Effector memory CD4-positive, alpha-beta T cell (primary cell): ENCODE data around the gene ATP2B1.

Experiments
- DNase-seq, 3 donors: peaks; one replicate each; pipeline ENCODE4 v3.0.0-alpha.2; 2020
- H3K27ac ChIP-seq: 2 replicates; pipeline ENCODE4 v1.7.0; 2013; ENCODE audit warnings: mild to moderate bottlenecking, low read length, moderate library complexity; ENCODE audit not compliant: insufficient read depth, poor library complexity, severe bottlenecking
- H3K27me3 ChIP-seq: replicated peaks from 2 replicates; pipeline ENCODE4 v1.7.0; 2013; ENCODE audit warnings: mild to moderate bottlenecking, low read length; ENCODE audit not compliant: insufficient read depth, control insufficient read depth, poor library complexity, severe bottlenecking
- H3K36me3 ChIP-seq: 2 replicates; pipeline ENCODE4 v1.7.0; 2013; ENCODE audit warnings: mild to moderate bottlenecking, low read length, moderate library complexity; ENCODE audit not compliant: control insufficient read depth, insufficient read depth
- H3K4me1 ChIP-seq: 2 replicates; pipeline ENCODE4 v1.7.0; 2013; ENCODE audit warnings: low read length, mild to moderate bottlenecking; ENCODE audit not compliant: control insufficient read depth, insufficient read depth, poor library complexity, severe bottlenecking
- H3K4me3 ChIP-seq: 2 replicates; pipeline ENCODE4 v1.7.0; 2013; ENCODE audit warnings: low read length, low read depth, mild to moderate bottlenecking; ENCODE audit not compliant: insufficient read depth, poor library complexity, severe bottlenecking
- H3K9me3 ChIP-seq: 2 replicates; pipeline ENCODE4 v1.7.0; 2013; ENCODE audit warnings: mild to moderate bottlenecking, low read length, moderate library complexity; ENCODE audit not compliant: control insufficient read depth

The ATP2B1 gene

DNA sequence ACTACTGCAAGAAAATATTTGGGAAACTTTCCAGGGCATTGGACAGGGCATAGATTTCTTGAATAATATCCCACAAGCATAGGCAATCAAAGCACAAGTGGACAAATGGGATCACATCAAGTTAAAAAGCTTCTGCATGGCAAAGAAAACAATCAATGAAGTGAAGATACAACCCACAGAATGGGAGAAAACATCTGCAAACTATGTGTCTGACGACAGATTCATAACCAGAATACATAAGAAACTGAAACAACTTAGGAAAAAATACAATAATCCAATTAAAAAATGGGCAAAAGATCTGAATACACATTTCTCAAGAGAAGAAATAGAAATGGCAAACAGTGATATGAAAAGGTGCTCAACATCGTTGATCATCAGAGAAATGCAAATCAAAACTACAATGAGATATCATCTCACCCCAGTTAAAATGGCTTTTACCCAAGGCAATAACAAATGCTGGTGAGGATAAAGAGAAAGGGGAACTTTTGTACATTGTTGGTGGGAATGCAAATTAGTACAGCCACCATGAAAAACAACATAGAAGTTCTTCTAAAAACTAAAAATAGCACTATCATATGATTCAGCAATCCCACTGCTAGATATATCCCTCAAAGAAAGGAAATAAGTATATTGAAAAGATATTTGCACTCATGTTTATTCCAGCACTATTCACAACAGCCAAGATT, 33.8 kb upstream of the ATP2B1 start:
- Histone ChIP-seq H3K4me3 (no peak overlapping the region), H3K4me1 (no peaks in the 10 kb centered on the region), H3K36me3 (no peaks in the 10 kb centered on the region), H3K27me3 (no peaks in the 10 kb centered on the region), H3K9me3 (peaks cover 3% of the 10 kb centered on the region), H3K27ac (no peak overlapping the region)
- no peak for DNase-seq

- H3K27me3 ChIP-seq = no peaks in the 10 kb centered on the region
- H3K36me3 ChIP-seq = no peaks in the 10 kb centered on the region
- peaks cover 3% of the 10 kb centered on the region for H3K9me3 ChIP-seq
- H3K4me3 ChIP-seq = no peak overlapping the region
- no peaks in the 10 kb centered on the region for H3K4me1 ChIP-seq
- no peak for DNase-seq
- no peak overlapping the region for H3K27ac ChIP-seq
These were observed 32.3 kb upstream of the ATP2B1 start for GRCh38 chr12:89740943-89741342.

DNA sequence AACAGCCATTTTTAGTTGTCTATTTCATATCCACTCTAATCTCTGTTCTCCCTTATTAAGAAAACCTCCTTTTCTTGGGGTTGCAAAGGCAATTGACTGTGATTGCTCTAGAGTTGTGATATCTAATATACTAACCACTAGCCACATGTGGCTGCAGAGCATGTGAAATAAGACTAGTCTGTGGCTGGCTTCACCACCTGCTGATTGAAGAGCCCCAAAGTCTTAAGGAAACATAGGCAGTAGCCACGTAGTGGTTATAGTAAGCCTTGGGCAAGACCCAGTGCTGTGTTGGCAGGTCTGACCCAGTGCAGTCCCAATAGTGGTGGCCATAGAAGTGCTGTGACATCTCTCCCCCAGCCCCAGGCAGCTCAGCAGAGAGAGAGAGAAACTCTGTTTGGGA, 28.4 kb upstream of the ATP2B1 start:
- peaks cover 3% of the 10 kb centered on the region for H3K9me3 ChIP-seq
- DNase-seq = no peak
- H3K4me1 ChIP-seq = peaks cover 4% of the 10 kb centered on the region
- no peak overlapping the region for H3K4me3 ChIP-seq
- no peaks in the 10 kb centered on the region for H3K36me3 ChIP-seq
- no peaks in the 10 kb centered on the region for H3K27me3 ChIP-seq
- no peak overlapping the region for H3K27ac ChIP-seq

- Histone ChIP-seq H3K4me1 (peaks cover 4% of the 10 kb centered on the region), H3K36me3 (no peaks in the 10 kb centered on the region)
- no peak for DNase-seq
These were observed 25.1 kb upstream of the ATP2B1 start for GRCh38 chr12:89733579-89734201.

DNA sequence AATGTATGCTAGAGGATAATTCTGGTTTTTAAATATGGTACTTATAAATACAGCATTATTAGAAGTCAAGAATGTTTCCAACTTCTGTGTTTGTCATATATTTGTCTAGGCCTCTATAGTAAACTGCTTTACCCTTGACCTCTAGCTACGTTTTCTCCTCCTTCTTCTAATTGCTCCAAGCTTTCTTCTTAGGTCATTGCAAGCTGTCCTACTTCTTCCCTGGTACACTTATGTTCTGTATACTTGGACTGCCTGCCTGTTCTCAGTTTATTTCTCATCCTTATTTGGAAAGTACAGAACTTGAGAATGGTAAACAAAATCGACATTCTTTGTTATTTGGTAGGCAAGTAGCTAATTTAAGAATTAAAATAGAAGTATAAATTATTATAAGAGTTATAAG, 23.9 kb upstream of the ATP2B1 start:
- H3K27ac ChIP-seq = no peak overlapping the region
- H3K36me3 ChIP-seq = no peaks in the 10 kb centered on the region
- H3K4me1 ChIP-seq = peaks cover 4% of the 10 kb centered on the region
- DNase-seq = no peak
- H3K4me3 ChIP-seq = no peak overlapping the region
- H3K27me3 ChIP-seq = no peaks in the 10 kb centered on the region
- no peaks in the 10 kb centered on the region for H3K9me3 ChIP-seq

More at GRCh38 chr12:89733579-89734201, 25.1 kb upstream of the ATP2B1 start:
- Histone ChIP-seq H3K27ac (no peak overlapping the region), H3K9me3 (no peaks in the 10 kb centered on the region), H3K4me3 (no peak overlapping the region), H3K27me3 (no peaks in the 10 kb centered on the region)

DNA sequence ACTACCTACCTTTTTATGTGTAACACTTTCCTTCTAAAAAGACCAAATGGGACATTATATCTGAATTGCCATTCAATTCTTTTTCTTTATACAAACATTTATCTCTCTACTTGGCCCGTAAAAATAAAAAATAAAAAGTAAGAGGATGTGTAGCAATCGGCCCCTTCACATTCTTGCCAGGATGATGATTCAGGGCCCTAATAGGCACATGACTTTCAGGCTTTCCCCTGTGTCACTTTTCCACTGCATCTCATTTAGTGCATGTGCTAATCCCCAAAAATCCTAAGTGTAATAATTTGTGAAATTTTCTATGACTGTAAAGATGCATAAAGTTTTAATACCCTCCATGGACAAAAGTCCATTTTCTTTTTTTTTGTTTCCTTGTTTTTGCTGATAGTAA, 23.0 kb upstream of the ATP2B1 start:
- DNase-seq = no peak
- Histone ChIP-seq H3K4me3 (no peak overlapping the region), H3K27ac (no peak overlapping the region), H3K36me3 (no peaks in the 10 kb centered on the region), H3K4me1 (peaks cover 4% of the 10 kb centered on the region), H3K9me3 (no peaks in the 10 kb centered on the region), H3K27me3 (no peaks in the 10 kb centered on the region)

GRCh38 chr12:89731089-89731488, 22.5 kb upstream of the ATP2B1 start:
- no peaks in the 10 kb centered on the region for H3K27me3 ChIP-seq
- no peak overlapping the region for H3K27ac ChIP-seq
- H3K4me3 ChIP-seq = no peak overlapping the region
- no peaks in the 10 kb centered on the region for H3K9me3 ChIP-seq
- peaks cover 4% of the 10 kb centered on the region for H3K4me1 ChIP-seq
- H3K36me3 ChIP-seq = no peaks in the 10 kb centered on the region
- no peak for DNase-seq

- Histone ChIP-seq H3K27me3 (no peaks in the 10 kb centered on the region), H3K27ac (no peak overlapping the region), H3K4me3 (no peak overlapping the region), H3K9me3 (no peaks in the 10 kb centered on the region), H3K36me3 (no peaks in the 10 kb centered on the region), H3K4me1 (peaks cover 4% of the 10 kb centered on the region)
- no peak for DNase-seq
These were observed 21.4 kb upstream of the ATP2B1 start for GRCh38 chr12:89729946-89730459.

DNA sequence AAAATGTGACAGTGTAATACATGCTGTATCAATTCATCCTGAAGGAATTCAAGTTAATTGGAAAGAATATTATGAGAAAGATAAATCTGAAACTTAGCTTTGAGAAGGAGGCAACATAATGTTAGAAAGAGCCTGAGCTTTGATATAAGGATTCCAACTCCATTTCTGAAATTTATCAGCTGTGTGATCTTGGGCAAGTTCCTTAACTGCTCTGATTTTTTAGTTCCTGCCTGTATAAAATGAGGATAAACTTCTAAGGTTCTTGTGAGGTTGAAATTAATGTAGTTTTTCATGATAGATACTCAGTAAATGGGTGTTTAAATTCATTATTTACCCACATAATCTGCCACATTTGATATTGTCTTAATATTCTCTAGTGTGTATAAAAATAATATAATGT, 14.6 kb upstream of the ATP2B1 start:
- Histone ChIP-seq H3K27me3 (no peaks in the 10 kb centered on the region), H3K4me3 (no peak overlapping the region), H3K27ac (no peak overlapping the region), H3K9me3 (no peaks in the 10 kb centered on the region), H3K4me1 (no peaks in the 10 kb centered on the region), H3K36me3 (no peaks in the 10 kb centered on the region)
- no peak for DNase-seq

GRCh38 chr12:89721291-89721987, 12.8 kb upstream of the ATP2B1 start:
- H3K27ac ChIP-seq = no peak overlapping the region
- H3K4me3 ChIP-seq = no peak overlapping the region
- no peaks in the 10 kb centered on the region for H3K4me1 ChIP-seq
- H3K36me3 ChIP-seq = no peaks in the 10 kb centered on the region
- no peak for DNase-seq
- no peaks in the 10 kb centered on the region for H3K27me3 ChIP-seq
- H3K9me3 ChIP-seq = no peaks in the 10 kb centered on the region
